ENCODE measurements around the gene GPR132.

DNA sequence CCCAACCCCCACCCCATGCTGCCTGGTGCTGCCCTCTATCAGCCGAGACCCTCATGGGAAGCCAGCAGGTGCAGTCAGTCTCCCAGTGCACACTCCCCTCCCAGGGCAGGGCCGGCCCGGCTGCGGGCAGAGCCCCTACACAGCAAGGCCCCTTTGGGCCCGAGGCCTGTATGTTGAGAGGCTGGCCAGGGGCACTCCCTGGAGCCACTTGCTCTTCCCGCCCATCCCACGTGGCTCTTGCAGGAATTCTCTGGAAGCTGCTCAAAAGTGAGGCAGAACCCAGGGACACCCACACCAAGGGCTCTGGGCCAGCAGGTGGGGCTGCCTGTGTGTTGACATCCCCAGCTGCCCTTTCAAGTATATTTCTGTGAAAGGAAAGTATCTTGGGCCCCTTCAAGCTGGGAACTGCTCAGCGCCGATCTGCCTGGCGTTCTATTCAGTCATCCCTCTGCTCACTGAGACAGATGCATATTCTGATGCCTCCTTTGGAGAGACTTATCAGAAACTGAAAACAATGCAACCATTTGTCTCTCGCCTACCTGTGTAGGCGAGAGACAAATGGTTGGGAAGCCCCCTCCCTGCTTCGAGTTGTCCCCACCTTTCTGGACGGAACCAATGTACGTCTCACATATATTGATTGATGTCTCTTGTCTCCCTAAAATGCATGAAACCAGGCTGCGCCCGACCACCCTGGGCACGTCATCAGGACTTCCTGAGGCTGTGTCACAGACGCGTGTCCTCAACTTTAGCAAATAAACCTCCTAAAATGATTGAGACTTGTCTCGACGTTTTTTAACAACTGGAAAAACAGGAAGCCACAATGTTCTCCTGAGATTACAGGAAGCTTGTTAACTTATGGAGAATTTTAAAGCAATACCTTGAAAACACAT is 6.0 kb downstream of the GPR132 start:
- TF ChIP-seq CTCF (IDR thresholded peaks at IDR 0.05; ENCODE audit: low read length): no peak
- no peak for TF ChIP-seq EZH2 (IDR thresholded peaks at IDR 0.05; ENCODE audit: borderline replicate concordance, low read length)

Measured in OCI-LY1 (cell line).